ENCODE measurements around the gene HOXC6.

HOXC6 gene

DNA sequence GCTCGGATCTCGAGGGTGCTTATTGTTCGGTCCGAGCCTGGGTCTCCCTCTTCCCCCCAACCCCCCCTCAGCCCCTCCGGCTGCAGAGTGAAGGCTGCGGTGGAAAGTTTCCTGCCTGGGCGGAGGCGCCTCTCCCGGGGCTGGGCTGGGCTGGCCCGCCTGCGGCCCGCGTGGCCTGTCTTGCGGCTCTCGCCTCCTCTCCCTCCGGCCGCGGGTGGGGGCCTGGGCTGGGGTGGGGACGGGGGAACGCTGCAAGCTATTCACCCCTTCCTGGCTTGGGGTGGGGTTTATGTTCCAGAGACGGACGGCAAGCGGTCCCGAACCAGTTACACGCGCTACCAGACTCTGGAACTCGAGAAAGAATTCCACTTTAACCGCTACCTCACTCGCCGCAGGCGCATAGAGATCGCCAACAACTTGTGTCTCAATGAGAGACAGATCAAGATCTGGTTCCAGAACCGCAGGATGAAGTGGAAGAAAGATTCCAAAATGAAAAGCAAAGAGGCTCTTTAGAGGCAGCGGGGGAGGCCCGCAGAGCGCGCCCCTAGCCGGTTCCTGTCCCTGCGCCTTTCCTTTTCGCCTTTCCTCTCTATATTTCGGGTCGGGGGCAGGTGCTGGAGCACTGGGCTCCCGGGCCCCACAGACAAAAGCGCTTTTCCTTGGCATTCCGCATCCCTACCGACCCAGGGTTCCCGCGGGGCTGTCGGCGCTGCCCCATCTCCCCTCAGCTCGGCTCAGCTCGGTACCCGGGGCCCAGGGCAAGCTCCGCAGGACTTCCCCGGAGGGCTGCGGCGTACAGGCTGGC lies 5.9 kb downstream of the HOXC6 start:
- no peak for TF ChIP-seq RARB (CRISPR knock-in tag; IDR thresholded peaks at IDR 0.05)
- TF ChIP-seq, protein P1, sequence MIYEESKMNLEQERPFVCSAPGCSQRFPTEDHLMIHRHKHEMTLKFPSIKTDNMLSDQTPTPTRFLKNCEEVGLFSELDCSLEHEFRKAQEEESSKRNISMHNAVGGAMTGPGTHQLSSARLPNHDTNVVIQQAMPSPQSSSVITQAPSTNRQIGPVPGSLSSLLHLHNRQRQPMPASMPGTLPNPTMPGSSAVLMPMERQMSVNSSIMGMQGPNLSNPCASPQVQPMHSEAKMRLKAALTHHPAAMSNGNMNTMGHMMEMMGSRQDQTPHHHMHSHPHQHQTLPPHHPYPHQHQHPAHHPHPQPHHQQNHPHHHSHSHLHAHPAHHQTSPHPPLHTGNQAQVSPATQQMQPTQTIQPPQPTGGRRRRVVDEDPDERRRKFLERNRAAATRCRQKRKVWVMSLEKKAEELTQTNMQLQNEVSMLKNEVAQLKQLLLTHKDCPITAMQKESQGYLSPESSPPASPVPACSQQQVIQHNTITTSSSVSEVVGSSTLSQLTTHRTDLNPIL (CRISPR knock-in tag; IDR thresholded peaks at IDR 0.05; ENCODE audit: low read depth), result no peak
- peak; percentile 60 for ATAC-seq

DNA sequence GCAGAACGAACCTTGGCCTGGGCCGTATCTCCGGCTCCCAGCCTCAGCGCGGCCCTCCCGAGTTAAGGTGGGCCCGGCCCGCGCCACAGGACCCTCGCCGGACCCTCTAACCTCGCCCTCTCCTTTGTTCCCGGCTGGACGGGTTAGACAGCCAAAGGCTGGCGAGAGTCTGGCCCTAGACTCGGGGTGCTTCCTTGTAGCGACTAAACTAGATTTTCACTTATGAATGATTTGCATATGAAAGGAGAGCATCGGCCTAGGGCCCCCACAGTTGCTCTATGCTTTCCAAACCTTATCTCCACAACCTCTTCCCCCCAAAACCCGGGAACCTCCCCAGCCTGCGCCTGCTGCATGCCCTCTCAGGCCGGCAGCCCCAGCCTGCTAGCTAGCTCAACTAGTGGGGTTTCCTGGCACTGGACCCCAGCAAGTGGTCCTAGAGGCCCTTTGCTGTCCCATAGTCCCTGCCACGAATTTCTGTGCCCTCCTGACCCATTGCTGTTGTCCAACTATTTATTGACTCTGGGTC lies 6.6 kb downstream of the HOXC6 start:
- TF ChIP-seq TCF4 (CRISPR knock-in tag; IDR thresholded peaks at IDR 0.05; ENCODE audit: borderline replicate concordance), result no peak
- TF ChIP-seq TOX (CRISPR knock-in tag; IDR thresholded peaks at IDR 0.05; ENCODE audit: borderline replicate concordance), result no peak
- no peak for TF ChIP-seq ZNF8 (CRISPR knock-in tag; IDR thresholded peaks at IDR 0.05)
- TF ChIP-seq ZC3H10 (CRISPR knock-in tag; IDR thresholded peaks at IDR 0.05), result no peak
- TF ChIP-seq ISL1 (CRISPR knock-in tag; IDR thresholded peaks at IDR 0.05), result no peak
- no peak for TF ChIP-seq CSDC2 (CRISPR knock-in tag; IDR thresholded peaks at IDR 0.05)
- no peak for TF ChIP-seq BACH2 (CRISPR knock-in tag; IDR thresholded peaks at IDR 0.05; ENCODE audit: borderline replicate concordance)
- TF ChIP-seq ZFP3 (CRISPR knock-in tag; IDR thresholded peaks at IDR 0.05), result no peak
- TF ChIP-seq, protein P2, sequence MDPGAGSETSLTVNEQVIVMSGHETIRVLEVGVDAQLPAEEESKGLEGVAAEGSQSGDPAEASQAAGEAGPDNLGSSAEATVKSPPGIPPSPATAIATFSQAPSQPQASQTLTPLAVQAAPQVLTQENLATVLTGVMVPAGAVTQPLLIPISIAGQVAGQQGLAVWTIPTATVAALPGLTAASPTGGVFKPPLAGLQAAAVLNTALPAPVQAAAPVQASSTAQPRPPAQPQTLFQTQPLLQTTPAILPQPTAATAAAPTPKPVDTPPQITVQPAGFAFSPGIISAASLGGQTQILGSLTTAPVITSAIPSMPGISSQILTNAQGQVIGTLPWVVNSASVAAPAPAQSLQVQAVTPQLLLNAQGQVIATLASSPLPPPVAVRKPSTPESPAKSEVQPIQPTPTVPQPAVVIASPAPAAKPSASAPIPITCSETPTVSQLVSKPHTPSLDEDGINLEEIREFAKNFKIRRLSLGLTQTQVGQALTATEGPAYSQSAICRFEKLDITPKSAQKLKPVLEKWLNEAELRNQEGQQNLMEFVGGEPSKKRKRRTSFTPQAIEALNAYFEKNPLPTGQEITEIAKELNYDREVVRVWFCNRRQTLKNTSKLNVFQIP (CRISPR knock-in tag; IDR thresholded peaks at IDR 0.05; ENCODE audit: borderline replicate concordance, low read depth), result no peak
- no peak for TF ChIP-seq ZFP30 (CRISPR knock-in tag; IDR thresholded peaks at IDR 0.05)
- TF ChIP-seq ZNF70 (CRISPR knock-in tag; IDR thresholded peaks at IDR 0.05), result no peak
- TF ChIP-seq ESRRG (CRISPR knock-in tag; IDR thresholded peaks at IDR 0.05), result no peak
- no peak for TF ChIP-seq RARB (CRISPR knock-in tag; IDR thresholded peaks at IDR 0.05)
- TF ChIP-seq OSR1 (CRISPR knock-in tag; IDR thresholded peaks at IDR 0.05), result no peak
- TF ChIP-seq ARNTL (CRISPR knock-in tag; IDR thresholded peaks at IDR 0.05; ENCODE audit: borderline replicate concordance, low read depth), result no peak
- no peak for TF ChIP-seq ZNF565 (CRISPR knock-in tag; conservative IDR thresholded peaks at IDR 0.05; ENCODE audit: low read depth)
- TF ChIP-seq, protein P3, sequence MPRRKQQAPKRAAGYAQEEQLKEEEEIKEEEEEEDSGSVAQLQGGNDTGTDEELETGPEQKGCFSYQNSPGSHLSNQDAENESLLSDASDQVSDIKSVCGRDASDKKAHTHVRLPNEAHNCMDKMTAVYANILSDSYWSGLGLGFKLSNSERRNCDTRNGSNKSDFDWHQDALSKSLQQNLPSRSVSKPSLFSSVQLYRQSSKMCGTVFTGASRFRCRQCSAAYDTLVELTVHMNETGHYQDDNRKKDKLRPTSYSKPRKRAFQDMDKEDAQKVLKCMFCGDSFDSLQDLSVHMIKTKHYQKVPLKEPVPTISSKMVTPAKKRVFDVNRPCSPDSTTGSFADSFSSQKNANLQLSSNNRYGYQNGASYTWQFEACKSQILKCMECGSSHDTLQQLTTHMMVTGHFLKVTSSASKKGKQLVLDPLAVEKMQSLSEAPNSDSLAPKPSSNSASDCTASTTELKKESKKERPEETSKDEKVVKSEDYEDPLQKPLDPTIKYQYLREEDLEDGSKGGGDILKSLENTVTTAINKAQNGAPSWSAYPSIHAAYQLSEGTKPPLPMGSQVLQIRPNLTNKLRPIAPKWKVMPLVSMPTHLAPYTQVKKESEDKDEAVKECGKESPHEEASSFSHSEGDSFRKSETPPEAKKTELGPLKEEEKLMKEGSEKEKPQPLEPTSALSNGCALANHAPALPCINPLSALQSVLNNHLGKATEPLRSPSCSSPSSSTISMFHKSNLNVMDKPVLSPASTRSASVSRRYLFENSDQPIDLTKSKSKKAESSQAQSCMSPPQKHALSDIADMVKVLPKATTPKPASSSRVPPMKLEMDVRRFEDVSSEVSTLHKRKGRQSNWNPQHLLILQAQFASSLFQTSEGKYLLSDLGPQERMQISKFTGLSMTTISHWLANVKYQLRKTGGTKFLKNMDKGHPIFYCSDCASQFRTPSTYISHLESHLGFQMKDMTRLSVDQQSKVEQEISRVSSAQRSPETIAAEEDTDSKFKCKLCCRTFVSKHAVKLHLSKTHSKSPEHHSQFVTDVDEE (CRISPR knock-in tag; IDR thresholded peaks at IDR 0.05), result no peak
- ATAC-seq, result no peak

DNA sequence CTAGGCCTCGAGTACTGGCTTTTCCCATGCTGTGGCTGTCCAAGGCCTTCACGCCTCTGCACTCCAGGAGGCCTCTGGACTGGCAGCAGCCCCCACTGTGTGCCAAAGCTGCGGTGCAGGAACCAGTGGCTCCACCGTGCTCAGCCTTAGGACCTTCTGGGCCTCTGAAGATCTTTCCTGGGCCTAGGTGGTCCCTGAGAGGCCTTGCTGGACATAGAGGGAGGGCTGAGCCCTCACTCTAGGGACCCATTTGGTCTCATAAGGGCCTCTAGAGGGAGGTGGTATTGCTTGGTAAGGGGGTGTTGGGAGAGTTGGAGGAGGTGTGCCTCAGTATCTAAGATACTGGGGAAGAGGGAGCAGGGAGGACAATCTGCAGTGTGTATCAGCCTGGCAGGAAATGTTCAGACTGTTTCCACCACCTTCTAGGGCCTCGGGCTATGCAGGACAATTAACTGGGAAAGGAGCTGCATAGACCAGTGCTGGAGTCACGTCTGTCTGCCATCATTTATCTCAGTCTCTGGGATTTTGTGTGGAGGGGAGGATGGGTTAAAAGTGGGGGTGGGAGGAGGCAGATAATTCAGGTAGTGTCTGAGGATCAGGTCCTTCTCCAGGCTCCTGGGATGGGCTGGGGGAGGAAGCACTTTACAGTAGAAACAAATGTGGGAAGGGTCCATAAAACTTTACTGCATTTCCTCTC lies 7.5 kb downstream of the HOXC6 start:
- TF ChIP-seq ISL1 (CRISPR knock-in tag; IDR thresholded peaks at IDR 0.05) (no peak), ZFP3 (CRISPR knock-in tag; IDR thresholded peaks at IDR 0.05) (no peak), OSR1 (CRISPR knock-in tag; IDR thresholded peaks at IDR 0.05) (no peak)
- ATAC-seq, result no peak

DNA sequence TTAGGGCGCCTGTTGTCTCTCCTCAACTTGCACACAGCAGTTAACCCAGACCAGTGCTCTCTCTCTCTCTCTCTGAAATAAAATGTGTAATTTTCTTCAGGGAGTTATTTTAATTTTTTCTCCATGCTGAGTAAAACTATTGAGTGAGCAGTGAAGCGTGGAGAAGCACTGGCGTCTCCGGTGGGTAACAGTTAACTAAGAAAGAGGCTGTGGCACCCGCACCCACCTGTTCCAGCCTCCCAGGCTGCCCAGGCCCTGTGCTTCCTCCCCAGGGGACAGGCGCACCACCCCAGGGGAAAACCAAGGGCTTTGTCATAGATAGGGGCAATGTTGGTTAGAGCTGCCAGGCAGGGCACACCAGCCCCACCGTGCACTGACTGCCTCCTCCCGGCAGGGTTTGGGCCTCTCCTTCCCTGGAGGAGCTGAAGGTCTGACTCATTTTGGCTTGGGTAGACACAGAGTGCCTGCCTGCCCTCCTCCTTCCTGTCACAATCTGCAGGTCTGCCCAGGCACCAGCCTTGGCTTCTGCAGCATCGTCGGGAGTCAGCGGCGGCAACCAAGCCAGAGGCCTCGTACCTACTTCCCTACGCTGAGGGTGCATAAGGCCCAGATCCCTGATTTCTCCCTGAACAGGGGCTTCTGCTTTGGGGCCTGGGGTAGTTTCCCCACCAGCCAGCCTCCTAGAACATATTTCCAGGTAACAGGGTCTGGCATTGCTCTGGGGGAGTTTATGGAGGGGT lies 8.6 kb downstream of the HOXC6 start:
- TF ChIP-seq SNAI2 (CRISPR knock-in tag; IDR thresholded peaks at IDR 0.05) (no peak), ZNF70 (CRISPR knock-in tag; IDR thresholded peaks at IDR 0.05) (no peak), TCF4 (CRISPR knock-in tag; IDR thresholded peaks at IDR 0.05; ENCODE audit: borderline replicate concordance) (no peak), ESRRG (CRISPR knock-in tag; IDR thresholded peaks at IDR 0.05) (no peak), ZFP30 (CRISPR knock-in tag; IDR thresholded peaks at IDR 0.05) (no peak), ZFP3 (CRISPR knock-in tag; IDR thresholded peaks at IDR 0.05) (no peak), CSDC2 (CRISPR knock-in tag; IDR thresholded peaks at IDR 0.05) (no peak), ARNTL (CRISPR knock-in tag; IDR thresholded peaks at IDR 0.05; ENCODE audit: borderline replicate concordance, low read depth) (no peak), TOX (CRISPR knock-in tag; IDR thresholded peaks at IDR 0.05; ENCODE audit: borderline replicate concordance) (no peak), PPARA (CRISPR knock-in tag; IDR thresholded peaks at IDR 0.05; ENCODE audit: borderline replicate concordance) (no peak), GLIS3 (CRISPR knock-in tag; IDR thresholded peaks at IDR 0.05) (no peak), OSR1 (CRISPR knock-in tag; IDR thresholded peaks at IDR 0.05) (no peak), ZNF8 (CRISPR knock-in tag; IDR thresholded peaks at IDR 0.05) (no peak), RARB (CRISPR knock-in tag; IDR thresholded peaks at IDR 0.05) (no peak)
- TF ChIP-seq, protein P2 (CRISPR knock-in tag; IDR thresholded peaks at IDR 0.05; ENCODE audit: borderline replicate concordance, low read depth), result no peak
- peak; percentile 51 for ATAC-seq

Measured in SK-N-SH treated with all-trans-retinoic acid at 6 μM for 48 hours (cell line).